D721Med (cell line): ENCODE results near the gene FAM120AOS.
A peak's percentile ranks its signal among the peaks of the same experiment; 100 is the strongest.

ENCODE experiments used
- DNase-seq: peaks from one replicate; pipeline ENCODE4 v3.0.0; 2011; ENCODE audit warnings: low spot score; ENCODE audit not compliant: insufficient read length
- FAIRE-seq: peaks from 2 replicates; lab custom pipeline; 2011; peaks lifted over from hg19 to GRCh38; lab: Jason Lieb, UNC
- TF ChIP-seq, protein P1 (sequence below): IDR thresholded peaks from 2 replicates; pipeline ENCODE4 v1.5.1; 2012; ENCODE audit warnings: mild to moderate bottlenecking, control low read depth; ENCODE audit not compliant: insufficient read depth; ENCODE audit errors: missing control alignments

Gene FAM120AOS

GRCh38 chr9:93453047-93453914 lies at the start of gene FAM120AOS:
TSS of gene FAM120AOS (minus strand) at chr9:93453581. CDS start at chr9:93452709, 872 bp downstream.
- FAIRE-seq: no peak
- TF ChIP-seq, protein P1, sequence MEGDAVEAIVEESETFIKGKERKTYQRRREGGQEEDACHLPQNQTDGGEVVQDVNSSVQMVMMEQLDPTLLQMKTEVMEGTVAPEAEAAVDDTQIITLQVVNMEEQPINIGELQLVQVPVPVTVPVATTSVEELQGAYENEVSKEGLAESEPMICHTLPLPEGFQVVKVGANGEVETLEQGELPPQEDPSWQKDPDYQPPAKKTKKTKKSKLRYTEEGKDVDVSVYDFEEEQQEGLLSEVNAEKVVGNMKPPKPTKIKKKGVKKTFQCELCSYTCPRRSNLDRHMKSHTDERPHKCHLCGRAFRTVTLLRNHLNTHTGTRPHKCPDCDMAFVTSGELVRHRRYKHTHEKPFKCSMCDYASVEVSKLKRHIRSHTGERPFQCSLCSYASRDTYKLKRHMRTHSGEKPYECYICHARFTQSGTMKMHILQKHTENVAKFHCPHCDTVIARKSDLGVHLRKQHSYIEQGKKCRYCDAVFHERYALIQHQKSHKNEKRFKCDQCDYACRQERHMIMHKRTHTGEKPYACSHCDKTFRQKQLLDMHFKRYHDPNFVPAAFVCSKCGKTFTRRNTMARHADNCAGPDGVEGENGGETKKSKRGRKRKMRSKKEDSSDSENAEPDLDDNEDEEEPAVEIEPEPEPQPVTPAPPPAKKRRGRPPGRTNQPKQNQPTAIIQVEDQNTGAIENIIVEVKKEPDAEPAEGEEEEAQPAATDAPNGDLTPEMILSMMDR: no peak
- DNase-seq: peak; percentile 32

DNA sequence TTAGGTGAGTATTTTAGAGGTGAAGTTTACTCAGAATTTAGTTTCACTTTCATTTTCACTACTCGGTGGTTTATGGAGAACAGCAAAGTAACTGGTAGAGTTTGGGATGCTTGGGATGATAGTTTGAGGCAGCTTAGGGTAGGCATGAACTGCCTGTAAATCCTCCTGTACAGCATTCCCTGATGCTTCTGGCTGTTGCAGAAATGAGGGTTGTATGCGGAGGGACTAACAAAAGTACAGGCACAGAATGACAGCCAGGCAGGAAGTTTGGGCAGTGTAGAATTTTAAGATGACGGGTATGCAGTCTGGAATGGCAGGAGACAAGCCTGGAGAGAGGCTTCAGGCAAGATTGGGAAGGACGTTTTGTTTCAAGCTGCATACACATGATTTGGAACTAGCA lies 48.0 kb upstream of the FAM120AOS start:
- DNase-seq (no peak), FAIRE-seq (no peak)
- TF ChIP-seq, protein P1: no peak

- FAIRE-seq (no peak), DNase-seq (no peak)
- TF ChIP-seq, protein P1: no peak
These were observed 47.4 kb upstream of the FAM120AOS start for GRCh38 chr9:93500571-93501298.

GRCh38 chr9:93496285-93496684 lies 42.9 kb upstream of the FAM120AOS start:
- FAIRE-seq: no peak
- TF ChIP-seq, protein P1: no peak
- no peak for DNase-seq

DNA sequence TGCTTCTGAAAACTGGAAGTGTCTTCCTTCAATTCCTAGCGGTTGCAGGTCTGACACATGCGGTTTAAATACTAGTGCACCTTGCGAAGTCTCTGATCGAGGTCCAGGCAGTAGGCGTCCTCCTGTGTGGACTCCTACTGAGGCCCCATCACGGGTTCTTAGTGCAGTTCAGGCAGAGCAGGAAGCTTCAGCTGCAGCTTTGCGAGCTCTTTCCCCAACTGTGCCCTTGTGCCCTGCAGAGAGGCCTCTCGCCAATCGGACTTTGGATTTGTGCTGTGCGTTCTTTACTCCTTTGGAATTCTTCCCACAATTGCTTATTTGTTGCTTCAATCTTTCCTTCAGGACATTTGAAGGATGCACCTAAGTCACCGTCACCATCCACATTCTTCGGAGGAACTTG lies 40.6 kb upstream of the FAM120AOS start:
- FAIRE-seq: no peak
- DNase-seq: no peak
- TF ChIP-seq, protein P1: no peak

DNA sequence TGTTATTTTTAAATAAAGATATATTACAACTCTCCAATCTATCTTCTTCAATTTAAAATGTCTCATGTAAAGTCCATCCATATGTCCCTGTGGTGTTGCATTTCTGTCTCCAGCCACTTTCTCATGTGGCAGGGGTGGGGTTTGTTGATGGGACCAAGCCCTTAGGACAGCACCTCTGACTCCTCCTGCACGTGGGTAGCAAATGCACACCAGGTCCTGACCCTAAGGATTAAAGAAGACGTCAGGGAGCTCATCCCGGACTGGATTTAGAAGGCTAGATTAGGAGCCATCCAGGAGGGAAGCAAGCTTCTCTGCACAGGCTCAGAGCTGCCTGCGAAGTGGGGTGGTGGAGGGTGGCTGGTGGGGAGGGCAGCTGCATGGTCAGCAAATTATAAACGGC lies 38.9 kb upstream of the FAM120AOS start:
- TF ChIP-seq, protein P1: no peak
- peak; percentile 32 for DNase-seq
- FAIRE-seq: no peak
